HepG2 (cell line): ENCODE measurements around the gene LONP1. TPM values are rescaled to one million over a fixed set of nuclear protein-coding genes. Genes with fewer than 3 reads are reported as not detected.

Source experiments
- BATF2 ChIP-seq: sonication (generic); formaldehyde crosslinking; IDR thresholded peaks from 2 replicates; pipeline ENCODE4 v1.8.0; 2022; ENCODE audit warnings: mild to moderate bottlenecking, missing genetic modification reagents, moderate library complexity
- CBX1 ChIP-seq: IDR thresholded peaks from one replicate; pipeline ENCODE4 v1.6.1; 2016; ENCODE audit warnings: antibody characterized with exemption, low read depth
- NCOA2 ChIP-seq: sonication (generic); formaldehyde crosslinking; IDR thresholded peaks from 2 replicates; pipeline ENCODE4 v1.8.0; 2022; ENCODE audit warnings: inconsistent platforms
- RBFOX2 ChIP-seq: fragments of 200-400 bp; formaldehyde crosslinking; IDR thresholded peaks from 2 replicates; pipeline ENCODE4 v1.6.1; 2017; ENCODE audit warnings: low read depth, mild to moderate bottlenecking, low read length
- RNF2 ChIP-seq: fragments of 450-650 bp; conservative IDR thresholded peaks from 2 replicates; pipeline ENCODE4 v1.6.1; 2016; ENCODE audit warnings: low read depth
- SCMH1 ChIP-seq: sonication (generic); formaldehyde crosslinking; IDR thresholded peaks from 2 replicates; pipeline ENCODE4 v1.9.0; 2021; ENCODE audit warnings: missing genetic modification reagents, mild to moderate bottlenecking, borderline replicate concordance
- SNAPC4 ChIP-seq: sonication (generic); formaldehyde crosslinking; IDR thresholded peaks from 2 replicates; pipeline ENCODE4 v1.4.0; 2020; ENCODE audit warnings: mild to moderate bottlenecking, missing genetic modification reagents
- TAF1 ChIP-seq: sonication (generic); formaldehyde crosslinking; IDR thresholded peaks from 2 replicates; pipeline ENCODE4 v1.4.0; 2020; ENCODE audit warnings: missing genetic modification reagents
- TCF7L2 ChIP-seq: IDR thresholded peaks from 2 replicates; pipeline ENCODE4 v1.6.1; 2011; ENCODE audit warnings: mild to moderate bottlenecking, low read depth, low read length, moderate library complexity
- TERF1 ChIP-seq: sonication (generic); formaldehyde crosslinking; IDR thresholded peaks from 2 replicates; pipeline ENCODE4 v1.8.0; 2022; ENCODE audit warnings: mild to moderate bottlenecking, missing genetic modification reagents, moderate library complexity
- TMF1 ChIP-seq: sonication (generic); formaldehyde crosslinking; IDR thresholded peaks from 2 replicates; pipeline ENCODE4 v1.8.1; 2022; ENCODE audit warnings: low read depth, missing genetic modification reagents
- ZBTB44 ChIP-seq: sonication (generic); formaldehyde crosslinking; IDR thresholded peaks from 2 replicates; pipeline ENCODE4 v1.4.0; 2020; ENCODE audit warnings: missing genetic modification reagents
- ZFP36 ChIP-seq: fragments of 150-350 bp; IDR thresholded peaks from 2 replicates; pipeline ENCODE4 v1.6.1; 2018; ENCODE audit warnings: borderline replicate concordance, low read length, low read depth; ENCODE audit not compliant: partially characterized antibody
- ZNF18 ChIP-seq: sonication (generic); formaldehyde crosslinking; IDR thresholded peaks from 2 replicates; pipeline ENCODE4 v1.8.0; 2022; ENCODE audit warnings: mild to moderate bottlenecking, missing genetic modification reagents; ENCODE audit not compliant: insufficient replicate concordance
- ZNF205 ChIP-seq: IDR thresholded peaks from 2 replicates; pipeline ENCODE4 v1.6.1; 2018; ENCODE audit warnings: missing biosample characterization, missing genetic modification reagents
- ZNF230 ChIP-seq: sonication (generic); formaldehyde crosslinking; IDR thresholded peaks from 2 replicates; pipeline ENCODE4 v1.4.0; 2020; ENCODE audit warnings: mild to moderate bottlenecking, missing genetic modification reagents
- ZNF329 ChIP-seq: sonication (generic); formaldehyde crosslinking; IDR thresholded peaks from 2 replicates; pipeline ENCODE4 v1.9.0; 2021; ENCODE audit warnings: low read depth, mild to moderate bottlenecking, missing genetic modification reagents
- ZNF740 ChIP-seq: sonication (generic); formaldehyde crosslinking; IDR thresholded peaks from 2 replicates; pipeline ENCODE4 v1.4.0; 2020; ENCODE audit warnings: missing genetic modification reagents
- polyA plus RNA-seq, 8 experiments: library from polyadenylated mRNA; depleted of rRNA in 3 of 8; stranded (reverse) in 7 of 8; unstranded in 1 of 8; fragments of >200 nt; fragmentation: Illumina TruSeq in 4 of 8; extraction: Trizol in 4 of 8; gene quantifications; 2 replicates each; pipeline versions ENCODE4 v1.2.1 to v1.2.3, GENCODE V29; 2011 to 2016; ENCODE audit warnings: low read depth in 4 of 8, missing spikeins in 1 of 8, mixed read lengths in 1 of 8; ENCODE audit not compliant: insufficient read depth in 1 of 8
- total RNA-seq, 5 experiments: library from RNA; depleted of rRNA; stranded (reverse); fragments of >200 nt; fragmentation: Illumina TruSeq; extraction: Trizol; gene quantifications; 2 replicates each; pipeline ENCODE4 v1.2.3, GENCODE V29; 2016; ENCODE audit warnings: low read depth in 1 of 5

The LONP1 gene
- total and polyA plus RNA-seq, 2 of the 13 experiments (the other 11 are each of a cell fraction or from before 2014, with no cell fraction given), result 59.5 to 76.8 TPM

- TF ChIP-seq SNAPC4 (CRISPR knock-in tag) (0 out of 2 replicates have a peak, but pooled peaks have one; percentile 17), ZFP36 (no peak), ZNF18 (CRISPR knock-in tag) (no peak), ZBTB44 (peak; percentile 41; the same call in 1 of the 2 replicates), ZNF740 (CRISPR knock-in tag) (peak; percentile 55; the same call in 1 of the 2 replicates), ZNF230 (CRISPR knock-in tag) (0 out of 2 replicates have a peak, but pooled peaks have one; percentile 22), RBFOX2 (peak; percentile 98), TERF1 (no peak), TMF1 (CRISPR knock-in tag) (no peak), ZNF329 (CRISPR knock-in tag) (no peak), RNF2 (peak; percentile 92; the same call in 1 of the 2 replicates), ZNF205 (CRISPR knock-in tag) (peak; percentile 50; the same call in 1 of the 2 replicates), NCOA2 (CRISPR knock-in tag) (peak; percentile 61), TAF1 (CRISPR knock-in tag) (peak; percentile 90), BATF2 (CRISPR knock-in tag) (peak; percentile 96), CBX1 (peak; percentile 83), SCMH1 (CRISPR knock-in tag) (no peak), TCF7L2 (no peak)
These were observed at the start of gene LONP1, which contains the start of gene CATSPERD (continued) for GRCh38 chr19:5719961-5720790.
